Measurements from ENCODE around the gene DDO.

- TF ChIP-seq FOXK2 (IDR thresholded peaks at IDR 0.05) (no peak), FOXM1 (IDR thresholded peaks at IDR 0.05; ENCODE audit: borderline replicate concordance) (no peak), ELF4 (IDR thresholded peaks at IDR 0.05) (no peak), TARDBP (IDR thresholded peaks at IDR 0.05) (no peak), FOXA1 (IDR thresholded peaks at IDR 0.05) (no peak), PKNOX1 (IDR thresholded peaks at IDR 0.05) (no peak), NFRKB (IDR thresholded peaks at IDR 0.05) (no peak), ARNT (IDR thresholded peaks at IDR 0.05) (no peak), LEF1 (IDR thresholded peaks at IDR 0.05; ENCODE audit: borderline replicate concordance) (no peak), BHLHE40 (IDR thresholded peaks at IDR 0.05; ENCODE audit: borderline replicate concordance) (no peak), L3MBTL2 (conservative IDR thresholded peaks at IDR 0.05) (no peak), SP1 (IDR thresholded peaks at IDR 0.05) (no peak), HDGF (IDR thresholded peaks at IDR 0.05; ENCODE audit: borderline replicate concordance) (no peak), SUZ12 (IDR thresholded peaks at IDR 0.05) (no peak)
Observed at GRCh38 chr6:110462884-110463481, 47.6 kb upstream of the DDO start.
